ENCODE measurements around the gene FBXO21.
A peak's percentile ranks its signal among the peaks of the same experiment; 100 is the strongest.
"Not testable (repeated sequence)": the region's sequence is repeated elsewhere in the genome, so short reads cannot be mapped to it uniquely, and the experiment has no call there.

Gene FBXO21

GRCh38 chr12:117134721-117135120 is 55.5 kb downstream of the FBXO21 start:
- no peak for DNase-seq (ENCODE audit: low spot score)

- peak; percentile 83 for DNase-seq (ENCODE audit: low spot score)
Observed at GRCh38 chr12:117134059-117134458, 56.2 kb downstream of the FBXO21 start.

- DNase-seq (ENCODE audit: low spot score): no peak
Observed at GRCh38 chr12:117130801-117131200, 59.5 kb downstream of the FBXO21 start.

GRCh38 chr12:117129391-117129790 is 60.9 kb downstream of the FBXO21 start:
- no peak for DNase-seq (ENCODE audit: low spot score)

- no peak for DNase-seq (ENCODE audit: low spot score)
Observed at GRCh38 chr12:117127933-117128823, 62.1 kb downstream of the FBXO21 start.

- no peak for DNase-seq (ENCODE audit: low spot score)
Observed at GRCh38 chr12:117126335-117126734, 63.9 kb downstream of the FBXO21 start.

- DNase-seq (ENCODE audit: low spot score): no peak
Observed at GRCh38 chr12:117125767-117126166, 64.5 kb downstream of the FBXO21 start.

GRCh38 chr12:117125272-117125613 is 65.0 kb downstream of the FBXO21 start:
- DNase-seq (ENCODE audit: low spot score): no peak

GRCh38 chr12:117124421-117125271 is 65.6 kb downstream of the FBXO21 start:
- DNase-seq (ENCODE audit: low spot score): no peak

- DNase-seq (ENCODE audit: low spot score): no peak
Observed at GRCh38 chr12:117121441-117121840, 68.8 kb downstream of the FBXO21 start.

- DNase-seq (ENCODE audit: low spot score): no peak
Observed at GRCh38 chr12:117120787-117121186, 69.5 kb downstream of the FBXO21 start.

GRCh38 chr12:117119592-117120198 is 70.6 kb downstream of the FBXO21 start:
- peak; percentile 50 for DNase-seq (ENCODE audit: low spot score)

GRCh38 chr12:117118838-117119591 is 71.3 kb downstream of the FBXO21 start:
- DNase-seq (ENCODE audit: low spot score): no peak

- no peak for DNase-seq (ENCODE audit: low spot score)
Observed at GRCh38 chr12:117114784-117115183, 75.5 kb downstream of the FBXO21 start.

GRCh38 chr12:117113231-117113630 is 77.0 kb downstream of the FBXO21 start:
- no peak for DNase-seq (ENCODE audit: low spot score)

GRCh38 chr12:117111821-117112595 is 78.3 kb downstream of the FBXO21 start:
- DNase-seq (ENCODE audit: low spot score): no peak

- DNase-seq (ENCODE audit: low spot score): no peak
Observed at GRCh38 chr12:117111386-117111785, 78.9 kb downstream of the FBXO21 start.

- DNase-seq (ENCODE audit: low spot score): no peak
Observed at GRCh38 chr12:117109943-117110635, 80.2 kb downstream of the FBXO21 start.

GRCh38 chr12:117105902-117106301 is 84.4 kb downstream of the FBXO21 start:
- peak; percentile 31 for DNase-seq (ENCODE audit: low spot score)

- not testable (repeated sequence) for DNase-seq (ENCODE audit: low spot score)
Observed at GRCh38 chr12:117104003-117104402, 86.3 kb downstream of the FBXO21 start.

- DNase-seq (ENCODE audit: low spot score): no peak
Observed at GRCh38 chr12:117102800-117103181, 87.5 kb downstream of the FBXO21 start.

All from activated CD4-positive, alpha-beta T cell treated with anti-CD3 and anti-CD28 coated beads, Interleukin-2, Interleukin-4, amounts not matched to agents 100 ng/mL and 50 ng/mL, durations not matched to agents 16 hours and 8 hours (primary cell).